GM19463 (cell line): Measurements from ENCODE around the gene SIGLEC11.
"Not testable (repeated sequence)": the region's sequence is repeated elsewhere in the genome, so short reads cannot be mapped to it uniquely, and the experiment has no call there.

Experiments
- ATAC-seq: cut with Tn5 transposase; IDR thresholded peaks from one replicate; pipeline ENCODE4 v1.9.1; 2021; ENCODE audit warnings: mild to moderate bottlenecking, moderate library complexity; ENCODE audit not compliant: unreplicated experiment

The SIGLEC11 gene, protein sequence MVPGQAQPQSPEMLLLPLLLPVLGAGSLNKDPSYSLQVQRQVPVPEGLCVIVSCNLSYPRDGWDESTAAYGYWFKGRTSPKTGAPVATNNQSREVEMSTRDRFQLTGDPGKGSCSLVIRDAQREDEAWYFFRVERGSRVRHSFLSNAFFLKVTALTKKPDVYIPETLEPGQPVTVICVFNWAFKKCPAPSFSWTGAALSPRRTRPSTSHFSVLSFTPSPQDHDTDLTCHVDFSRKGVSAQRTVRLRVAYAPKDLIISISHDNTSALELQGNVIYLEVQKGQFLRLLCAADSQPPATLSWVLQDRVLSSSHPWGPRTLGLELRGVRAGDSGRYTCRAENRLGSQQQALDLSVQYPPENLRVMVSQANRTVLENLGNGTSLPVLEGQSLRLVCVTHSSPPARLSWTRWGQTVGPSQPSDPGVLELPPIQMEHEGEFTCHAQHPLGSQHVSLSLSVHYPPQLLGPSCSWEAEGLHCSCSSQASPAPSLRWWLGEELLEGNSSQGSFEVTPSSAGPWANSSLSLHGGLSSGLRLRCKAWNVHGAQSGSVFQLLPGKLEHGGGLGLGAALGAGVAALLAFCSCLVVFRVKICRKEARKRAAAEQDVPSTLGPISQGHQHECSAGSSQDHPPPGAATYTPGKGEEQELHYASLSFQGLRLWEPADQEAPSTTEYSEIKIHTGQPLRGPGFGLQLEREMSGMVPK

DNA sequence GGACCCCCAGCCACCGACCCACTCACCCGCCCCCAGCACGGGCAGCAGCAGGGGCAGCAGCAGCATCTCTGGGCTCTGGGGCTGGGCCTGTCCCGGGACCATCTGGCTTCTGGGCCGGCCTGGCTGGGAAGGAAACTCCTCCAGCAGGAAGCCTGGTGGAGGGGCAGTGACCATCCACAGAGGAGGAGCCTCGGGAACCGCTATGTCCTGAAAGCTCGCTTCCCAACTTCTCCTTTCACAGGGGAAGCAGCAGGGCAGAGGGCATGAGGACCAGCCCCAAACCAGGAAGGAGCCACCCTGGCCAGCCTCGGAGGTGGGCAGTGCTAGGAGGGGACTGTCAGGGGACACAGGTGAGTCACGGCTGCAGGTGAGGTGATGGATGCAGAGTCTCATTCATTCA, at the start of gene SIGLEC11:
Gene SIGLEC11, minus strand, starts transcription at position 193 of the 400 bp plus-strand sequence. Its CDS starts 91 bp downstream, at position 102.
- ATAC-seq: not testable (repeated sequence)

DNA sequence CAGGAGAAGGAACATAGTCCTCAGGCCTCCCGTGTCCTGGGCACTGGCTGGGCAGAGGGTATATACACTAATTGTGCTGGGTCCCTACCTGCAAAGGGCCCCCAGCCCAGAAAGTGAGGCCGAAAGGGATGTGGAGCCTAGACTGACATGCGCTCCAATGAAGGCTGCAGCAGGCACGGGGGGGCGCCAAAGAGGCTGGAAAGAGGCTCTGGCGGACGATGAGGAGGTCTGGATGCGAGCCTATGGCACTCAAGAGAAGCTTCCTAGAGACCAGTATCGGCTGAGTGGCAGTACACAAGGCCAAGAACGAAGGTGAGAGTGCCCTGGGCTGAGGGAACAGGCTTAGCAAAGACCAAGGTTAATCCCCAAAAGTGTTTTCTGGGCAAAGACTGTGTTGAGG, 47.6 kb upstream of the SIGLEC11 start:
- ATAC-seq: no peak

DNA sequence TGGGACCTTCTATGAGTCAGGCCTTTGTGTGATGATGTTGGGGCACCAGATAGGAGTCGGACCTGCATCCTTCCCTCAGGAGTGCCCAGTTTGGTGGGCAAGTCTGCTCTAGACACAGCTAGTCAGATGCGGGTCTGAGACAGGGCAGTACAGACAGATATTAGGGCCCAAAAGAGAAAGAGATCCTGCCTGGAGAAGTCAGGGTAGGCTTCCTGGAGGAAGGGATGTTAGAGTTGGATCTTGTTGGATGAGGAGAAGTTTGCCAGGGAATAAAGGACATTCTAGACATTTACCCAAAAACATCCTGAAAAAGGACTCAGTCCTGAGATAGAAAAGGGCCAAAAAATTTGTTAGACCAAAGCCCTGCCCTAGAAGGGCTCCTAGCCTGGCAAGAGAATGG, 47.0 kb upstream of the SIGLEC11 start:
- ATAC-seq: no peak

DNA sequence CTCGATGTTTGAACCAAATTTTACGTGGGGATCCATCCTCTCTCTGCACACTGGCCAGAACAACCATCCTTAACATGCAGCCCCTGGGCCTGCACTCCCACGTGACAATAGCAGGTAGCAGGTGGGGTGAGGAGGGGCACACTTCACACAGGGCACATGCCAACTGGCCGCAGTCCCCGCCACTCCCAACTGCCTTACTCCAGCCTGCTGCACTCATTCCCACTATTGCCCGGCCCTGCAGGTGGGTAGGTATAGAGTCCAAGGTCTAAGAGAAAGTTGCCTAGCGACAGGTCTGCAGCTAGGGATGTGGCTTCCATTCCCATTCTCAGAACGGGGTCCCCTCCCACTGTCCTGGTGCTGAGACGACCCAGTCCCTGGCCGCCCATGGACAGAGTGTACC, 46.2 kb upstream of the SIGLEC11 start:
- no peak for ATAC-seq

DNA sequence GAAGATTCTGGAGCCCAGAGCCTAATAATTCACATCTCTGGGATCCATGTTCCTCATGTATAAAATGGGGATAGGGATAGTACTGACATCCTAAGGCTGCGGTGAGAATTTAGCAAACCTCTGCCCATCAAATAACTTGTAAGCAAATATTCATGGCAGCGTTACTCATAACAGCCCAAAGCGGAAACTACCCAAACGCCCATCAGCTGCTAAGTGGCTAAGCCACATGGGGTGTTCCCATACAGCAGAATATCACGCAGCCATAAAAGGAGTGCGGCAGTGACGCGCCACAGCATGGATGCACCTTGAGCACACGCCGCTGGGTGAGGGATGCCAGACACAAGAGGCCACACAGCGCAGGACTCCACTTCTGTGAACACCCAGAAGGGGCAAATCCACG, 44.5 kb upstream of the SIGLEC11 start:
- no peak for ATAC-seq

DNA sequence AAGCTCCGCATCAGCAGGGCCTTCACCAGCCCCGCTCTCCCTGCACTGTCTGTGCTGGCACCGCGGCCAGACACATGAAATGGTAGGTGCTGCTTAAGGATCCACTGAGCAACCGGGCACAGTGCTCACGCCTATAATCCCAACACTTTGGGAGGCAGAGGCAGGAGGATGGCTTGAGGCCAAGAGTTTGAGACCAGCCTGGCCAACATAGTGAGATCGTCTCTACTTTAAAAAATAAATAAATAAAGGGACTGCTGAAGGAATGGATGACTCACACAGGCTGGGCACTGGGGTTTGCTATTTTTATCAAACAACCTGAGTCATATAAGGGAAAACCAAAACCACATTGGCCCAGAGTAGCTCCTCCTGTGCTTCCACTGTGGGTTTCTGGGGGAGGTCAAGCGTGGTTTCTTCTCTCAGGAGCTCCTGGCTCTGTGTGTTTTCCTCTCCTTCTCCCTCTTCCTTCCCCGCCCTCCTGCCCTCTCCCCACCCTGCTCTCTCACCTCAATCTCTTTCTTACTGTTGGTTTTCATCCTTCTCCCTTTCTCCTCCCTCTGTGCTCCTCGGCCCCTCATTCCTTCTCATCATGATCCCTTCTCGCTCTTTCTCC, 42.9 kb upstream of the SIGLEC11 start:
- peak; percentile 56 for ATAC-seq

DNA sequence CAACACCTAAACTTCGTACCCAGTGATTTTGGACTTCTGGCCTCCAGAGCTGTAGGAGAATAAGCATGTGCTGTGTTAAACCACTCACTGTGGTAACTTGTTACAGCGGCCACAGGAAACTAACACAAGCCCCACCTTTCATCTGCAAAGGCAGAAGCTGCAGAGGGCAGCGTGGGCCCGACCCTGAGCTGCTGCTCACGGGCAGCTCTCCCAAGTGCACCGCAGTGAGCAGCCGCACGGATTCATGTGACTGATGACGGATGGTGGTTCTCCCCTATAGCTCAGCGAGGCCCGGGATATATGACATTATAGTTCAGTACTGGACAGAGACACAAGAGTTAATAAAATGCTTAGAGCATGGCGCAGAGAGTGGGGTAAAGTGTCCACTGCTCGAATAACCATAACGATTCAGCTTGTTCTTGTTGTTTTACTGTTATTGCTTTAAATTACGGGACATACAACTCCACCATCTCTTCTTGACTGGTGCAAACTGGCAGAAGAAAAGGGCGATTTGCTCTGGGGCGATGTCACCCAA, 42.3 kb upstream of the SIGLEC11 start:
- ATAC-seq: no peak

DNA sequence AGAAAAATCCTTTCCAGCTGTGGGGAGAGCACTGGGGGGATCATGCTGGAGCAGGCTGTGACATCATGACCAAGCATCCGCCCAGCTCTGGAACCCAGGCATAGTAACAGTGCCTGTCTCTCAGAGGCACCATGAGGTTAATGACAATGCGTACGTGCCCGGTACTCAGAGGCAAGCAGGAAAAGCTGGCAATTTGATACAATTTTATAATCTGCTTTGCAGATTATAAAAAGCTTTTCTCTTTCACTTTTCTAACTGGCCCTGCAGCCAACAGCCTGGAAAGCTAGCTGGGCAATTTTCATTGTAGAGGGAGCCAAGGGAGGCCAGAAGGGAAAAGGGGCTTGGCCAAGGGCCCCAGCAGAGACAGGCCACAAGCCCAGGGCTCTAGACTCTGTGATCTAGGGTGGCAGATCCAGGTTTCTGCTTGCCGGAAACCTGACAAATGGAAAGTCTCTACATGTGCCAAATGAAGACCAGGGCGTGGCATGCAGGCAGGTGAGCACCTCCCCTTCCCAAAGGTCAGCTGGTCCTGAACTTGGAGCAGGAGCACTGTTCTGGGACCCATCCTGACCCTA, 41.5 kb upstream of the SIGLEC11 start:
- ATAC-seq: no peak

DNA sequence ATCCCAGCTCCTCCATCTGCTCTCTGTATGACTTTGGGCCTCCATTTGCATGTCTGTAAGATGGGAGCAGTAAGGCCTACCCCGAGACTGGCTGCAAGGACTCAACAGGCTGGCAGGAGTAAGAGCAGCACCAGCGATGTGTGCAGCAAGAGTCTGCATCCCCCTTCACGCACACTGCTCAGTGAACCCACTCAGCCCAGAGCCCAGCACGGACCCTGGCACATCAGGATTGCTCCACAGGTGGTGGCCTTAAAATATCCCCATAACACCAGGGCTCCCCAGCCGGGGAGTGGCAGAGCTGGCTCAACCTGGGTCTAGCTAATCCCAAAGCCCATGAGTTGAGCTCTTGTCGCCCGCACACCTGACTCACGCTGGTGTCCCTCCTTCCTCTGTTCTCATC, 40.8 kb upstream of the SIGLEC11 start:
- ATAC-seq: no peak

DNA sequence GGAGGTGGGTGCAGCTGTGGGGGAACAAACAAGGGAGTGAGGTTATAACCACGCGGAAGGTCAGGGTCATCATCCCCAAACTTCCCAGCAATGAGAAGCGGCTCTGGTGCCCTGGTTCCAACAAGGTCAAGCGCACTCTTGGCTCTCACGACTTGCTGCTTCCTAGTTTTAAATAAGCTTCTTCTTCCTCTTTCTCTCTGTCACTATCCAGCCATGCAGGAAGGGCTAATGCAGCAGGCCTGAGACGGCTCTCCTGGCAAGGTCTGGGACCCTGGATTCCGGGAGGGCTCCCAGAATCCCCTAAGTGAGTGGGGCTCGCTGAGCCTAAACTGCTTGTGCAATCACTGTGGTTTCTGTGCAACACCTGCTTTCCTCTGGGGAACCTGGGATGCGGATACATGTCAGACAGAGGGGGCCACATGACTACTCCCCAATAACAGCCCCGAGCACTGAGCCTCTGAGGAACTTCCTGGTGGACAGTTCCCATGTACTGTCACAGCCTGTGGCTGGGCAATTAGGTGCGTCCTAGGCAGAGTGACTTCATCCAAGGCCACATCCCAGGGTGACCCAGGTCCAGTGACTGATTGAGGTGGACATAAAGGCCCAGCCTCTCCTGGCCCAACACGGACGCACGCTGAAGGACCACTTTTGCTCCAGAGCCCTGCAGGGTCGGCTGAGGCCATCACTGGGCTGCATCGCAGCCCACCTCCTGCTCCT, 40.0 kb upstream of the SIGLEC11 start:
- no peak for ATAC-seq

DNA sequence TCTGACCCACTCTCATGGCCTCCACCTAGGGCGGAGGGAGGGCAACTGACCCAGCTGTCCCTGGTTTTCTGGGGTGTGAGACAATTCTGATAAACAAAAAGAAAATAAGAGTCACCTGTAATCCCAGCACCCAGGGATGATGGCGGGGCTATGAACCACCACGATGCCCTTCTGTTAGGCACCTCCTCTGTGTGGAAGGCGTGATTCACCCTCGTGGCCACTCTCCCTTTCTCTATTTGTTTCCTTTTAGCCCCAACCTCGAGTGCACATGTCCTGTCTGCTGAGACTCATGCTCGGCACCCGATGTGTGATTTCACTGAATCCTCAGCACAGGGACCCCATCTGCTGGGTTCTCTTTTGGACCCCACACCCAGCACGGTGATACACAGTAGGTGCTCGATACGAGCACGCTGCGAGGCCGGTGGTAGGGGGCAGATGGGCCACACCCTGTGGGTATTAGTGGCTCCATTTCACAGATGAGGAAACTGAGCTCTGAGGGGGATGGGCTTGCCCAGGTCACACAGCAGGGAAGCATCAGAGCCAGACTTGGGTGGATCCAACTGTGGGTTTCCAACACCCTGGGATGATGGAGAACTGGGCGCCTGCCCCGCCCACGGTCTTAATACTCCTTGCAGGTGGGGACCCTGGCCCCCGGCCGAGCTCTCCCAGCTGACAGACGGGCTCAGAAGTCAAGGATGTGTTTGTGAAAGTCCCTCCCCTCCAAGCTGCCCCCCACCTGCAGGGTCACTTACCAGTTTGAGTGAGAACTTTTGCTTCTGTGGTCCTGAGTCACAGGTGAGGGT, 39.3 kb upstream of the SIGLEC11 start:
- ATAC-seq: no peak

DNA sequence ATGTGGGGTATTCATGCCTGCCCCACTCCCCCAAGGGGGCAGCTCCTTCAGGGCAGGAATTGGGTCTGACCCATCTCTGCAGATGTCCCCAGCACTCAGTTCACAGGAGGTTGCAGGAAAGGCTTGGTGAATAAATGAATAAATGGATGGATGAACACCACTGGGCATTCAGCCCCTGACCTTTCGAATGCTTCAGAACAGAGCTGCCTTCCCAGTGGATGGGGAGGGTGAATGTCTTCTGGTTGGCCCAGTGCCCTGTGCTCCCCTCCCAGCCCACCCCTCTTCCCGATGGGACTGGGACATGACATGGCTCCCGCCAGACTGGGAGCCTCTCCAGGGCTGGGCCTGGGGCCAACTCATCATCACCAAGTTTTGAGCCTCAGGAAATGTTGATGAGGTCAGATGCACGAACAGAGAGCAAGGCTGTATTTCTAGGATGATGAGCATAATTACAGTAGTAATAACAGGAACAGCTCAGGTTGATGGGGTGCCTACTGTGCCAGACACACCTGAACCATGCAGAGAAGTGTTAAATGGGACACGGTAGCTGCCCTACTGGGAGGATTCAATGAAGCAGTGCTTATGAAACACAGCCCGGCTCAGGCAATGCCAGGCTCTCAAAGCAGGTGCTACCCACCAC, 38.5 kb upstream of the SIGLEC11 start:
- no peak for ATAC-seq

DNA sequence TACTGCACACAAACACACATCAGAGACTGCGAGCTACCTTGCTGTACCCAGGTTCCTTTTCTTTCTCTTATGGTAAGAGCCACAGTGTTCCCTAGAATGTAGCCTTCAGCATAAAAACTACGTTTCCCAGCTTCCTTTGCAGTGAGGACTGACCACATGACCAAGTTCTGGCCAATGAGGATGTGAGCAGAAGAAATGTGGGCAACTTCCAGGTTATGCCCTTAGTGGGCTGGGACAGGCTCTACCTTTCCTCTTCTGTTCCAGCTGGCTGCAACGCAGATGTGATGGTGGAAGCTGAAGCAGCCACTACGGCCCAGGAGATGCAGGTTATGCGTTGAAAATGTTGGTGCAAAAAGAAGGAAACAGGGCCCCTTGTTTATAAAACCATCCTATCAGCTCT, 36.7 kb upstream of the SIGLEC11 start:
- ATAC-seq: no peak

DNA sequence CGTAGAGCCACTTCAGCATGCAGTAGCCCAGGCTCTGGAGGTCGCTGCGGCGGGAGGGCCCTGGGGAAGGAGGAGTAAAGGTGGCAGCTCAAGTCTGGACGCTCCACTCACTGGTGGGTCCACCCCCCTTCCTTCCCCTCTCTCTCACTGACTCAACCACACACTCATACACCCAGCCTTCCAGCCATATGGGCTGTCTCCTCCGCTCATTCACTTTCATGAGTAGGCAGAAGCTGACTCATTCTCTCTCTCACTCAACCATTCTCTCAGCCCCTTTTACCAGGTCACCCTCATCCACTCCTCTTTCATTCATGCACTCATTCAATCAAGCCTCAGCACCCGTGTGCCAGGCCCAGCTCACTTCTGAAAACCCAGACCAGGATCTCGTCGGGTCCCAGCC, 27.5 kb upstream of the SIGLEC11 start:
- ATAC-seq: no peak

DNA sequence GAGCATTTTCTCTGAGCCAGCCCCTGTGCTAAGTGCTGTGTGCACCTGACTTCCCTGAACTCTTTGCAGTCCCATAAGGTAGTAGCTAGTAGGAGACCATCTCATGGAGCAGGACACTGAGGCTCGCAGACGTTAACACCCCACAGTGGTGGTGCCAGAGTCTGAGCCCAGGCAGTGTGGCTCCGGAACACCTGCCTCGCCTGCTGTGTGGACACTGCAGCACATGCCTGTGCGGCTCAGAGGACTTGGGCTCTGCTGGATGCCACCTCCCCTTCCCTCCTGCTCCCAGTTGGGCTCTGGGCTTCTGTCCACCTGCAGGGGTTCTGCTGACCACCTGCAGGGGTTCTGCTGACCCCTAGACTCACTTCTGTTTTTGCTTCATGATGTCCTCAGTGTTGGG, 27.0 kb upstream of the SIGLEC11 start:
- ATAC-seq: no peak

DNA sequence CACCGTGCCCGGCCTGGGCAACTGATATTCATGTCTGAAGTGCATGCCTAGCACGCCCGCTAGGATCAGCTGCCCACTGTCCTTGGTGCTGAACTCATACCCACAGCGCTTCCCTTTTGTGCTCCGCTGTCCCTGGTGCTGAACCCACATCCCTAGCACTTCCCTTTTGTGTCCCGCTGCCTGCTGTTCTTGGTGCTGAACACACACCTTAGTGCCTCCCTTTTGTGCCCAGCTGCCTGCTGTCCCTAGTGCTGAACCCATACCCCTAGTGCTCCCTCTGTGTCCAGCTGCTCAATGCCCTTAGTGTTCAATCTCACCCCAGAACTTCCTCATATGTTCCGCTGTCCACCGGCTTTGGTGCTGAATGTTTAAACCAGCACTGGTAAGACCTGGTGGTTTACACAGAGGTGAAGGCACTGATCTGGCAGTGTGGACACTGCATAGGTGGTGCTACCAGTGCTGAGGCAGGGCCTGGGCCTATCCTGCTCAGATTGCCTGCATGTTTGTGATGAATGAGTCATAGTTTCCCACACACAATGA, 26.3 kb upstream of the SIGLEC11 start:
- ATAC-seq: no peak

DNA sequence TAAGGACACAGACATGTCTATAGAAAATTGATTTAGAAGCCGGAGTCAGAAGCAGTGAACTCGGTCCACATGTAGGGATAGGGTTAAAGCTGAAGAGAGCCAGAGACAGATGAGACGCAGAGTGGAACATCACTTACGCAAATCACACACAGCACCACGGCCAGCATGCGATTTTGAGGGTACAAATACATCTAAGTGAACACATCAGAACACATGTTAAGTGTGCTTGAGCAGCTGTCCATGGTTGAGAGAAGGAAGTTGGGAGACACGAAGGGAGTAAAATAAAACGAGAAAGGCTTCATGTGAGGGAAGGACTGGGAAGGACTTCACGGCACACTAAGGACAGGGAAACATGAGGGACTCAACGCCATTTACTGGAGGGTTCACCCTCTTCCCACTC, 25.4 kb upstream of the SIGLEC11 start:
- no peak for ATAC-seq

DNA sequence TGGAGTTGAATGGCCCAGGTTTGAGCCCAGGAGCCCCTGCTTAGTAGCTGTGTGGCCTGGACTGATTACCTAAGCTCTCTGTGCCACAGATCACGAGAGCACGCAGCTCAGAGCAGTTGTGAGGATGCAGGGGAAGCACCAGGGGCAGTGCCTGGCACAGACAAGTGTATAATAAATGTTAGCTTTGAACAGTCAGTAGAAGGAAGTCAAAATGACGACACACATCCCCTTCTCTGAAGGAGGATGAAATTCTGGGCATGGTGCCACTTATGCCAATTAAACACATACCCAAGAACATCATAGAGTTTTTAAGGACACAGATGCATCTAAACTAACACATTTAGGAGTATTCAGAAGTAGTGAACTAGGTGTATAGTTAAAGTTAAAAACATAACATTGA, 24.9 kb upstream of the SIGLEC11 start:
- ATAC-seq: no peak

DNA sequence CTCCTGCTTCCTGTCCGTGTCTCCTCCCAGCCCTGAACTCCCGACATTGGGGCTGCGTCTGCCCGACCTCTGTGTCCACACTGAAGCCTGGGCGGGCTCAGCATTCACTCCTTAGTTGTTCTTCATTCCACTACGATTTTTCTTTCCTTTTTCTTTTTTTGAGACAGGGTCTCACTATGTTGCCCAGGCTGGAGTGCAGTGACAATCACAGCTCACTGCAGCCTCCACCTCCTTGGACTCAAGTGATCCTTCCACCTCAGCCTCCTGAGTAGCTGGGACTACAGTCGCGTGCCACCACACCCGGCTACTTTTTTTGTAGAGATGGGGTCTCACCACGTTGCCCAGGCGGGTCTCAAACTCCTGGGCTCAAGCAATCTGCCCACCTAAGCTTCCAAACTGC, 23.5 kb upstream of the SIGLEC11 start:
- ATAC-seq: no peak
